IPS DF 6.9 (cell line): ENCODE measurements around the gene UBQLN1.

Source experiments
- DNase-seq: peaks from one replicate; pipeline ENCODE4 v3.0.0-alpha.2; 2013; ENCODE audit warnings: low read depth, low spot score
- H3K27ac ChIP-seq: one replicate; pipeline ENCODE4 v1.5.1; 2013; ENCODE audit warnings: low read length, control low read depth
- H3K27me3 ChIP-seq: 2 replicates; pipeline ENCODE4 v1.6.1; 2013; ENCODE audit warnings: mild to moderate bottlenecking, low read length; ENCODE audit not compliant: control insufficient read depth, insufficient read depth
- H3K36me3 ChIP-seq: 2 replicates; pipeline ENCODE4 v1.6.1; 2013; ENCODE audit warnings: low read length; ENCODE audit not compliant: control insufficient read depth, insufficient read depth
- H3K4me1 ChIP-seq: 2 replicates; pipeline ENCODE4 v1.6.1; 2013; ENCODE audit warnings: low read length; ENCODE audit not compliant: control insufficient read depth, insufficient read depth
- H3K4me3 ChIP-seq: 2 replicates; pipeline ENCODE4 v1.5.1; 2013; ENCODE audit warnings: mild to moderate bottlenecking, low read length
- H3K9me3 ChIP-seq: 2 replicates; pipeline ENCODE4 v1.6.1; 2013; ENCODE audit warnings: low read length, inconsistent platforms; ENCODE audit not compliant: control insufficient read depth, insufficient read depth
- WGBS: extraction: QIAGEN DNeasy Blood & Tissue Kit; methylation state at CpG from one replicate; pipeline ENCODE4 v1.1.7; 2013; ENCODE audit warnings: mixed read lengths, missing lambda C conversion rate; ENCODE audit not compliant: insufficient read length, insufficient coverage; 5-methylcytosine and 5-hydroxymethylcytosine counted together

UBQLN1 gene

GRCh38 chr9:83637389-83637788 lies 70.4 kb downstream of the UBQLN1 start:
- H3K27ac ChIP-seq, result no peak overlapping the region
- no peak overlapping the region for H3K4me3 ChIP-seq
- no CpG with 5 or more reads among the region's 1 CpG for WGBS
- no peaks in the 10 kb centered on the region for H3K27me3 ChIP-seq
- H3K36me3 ChIP-seq, result no peaks in the 10 kb centered on the region
- no peak for DNase-seq
- H3K9me3 ChIP-seq, result no peaks in the 10 kb centered on the region
- H3K4me1 ChIP-seq, result no peaks in the 10 kb centered on the region

GRCh38 chr9:83636813-83637212 lies 70.9 kb downstream of the UBQLN1 start:
- no peak for DNase-seq
- Histone ChIP-seq H3K36me3 (no peaks in the 10 kb centered on the region), H3K27ac (no peak overlapping the region), H3K4me3 (no peak overlapping the region), H3K9me3 (no peaks in the 10 kb centered on the region), H3K27me3 (no peaks in the 10 kb centered on the region), H3K4me1 (no peaks in the 10 kb centered on the region)

GRCh38 chr9:83633676-83634075 lies 74.1 kb downstream of the UBQLN1 start:
- no peak for DNase-seq
- Histone ChIP-seq H3K27ac (no peak overlapping the region), H3K27me3 (no peaks in the 10 kb centered on the region; the same call in 1 of the 2 replicates), H3K4me1 (no peaks in the 10 kb centered on the region), H3K9me3 (no peaks in the 10 kb centered on the region), H3K4me3 (no peak overlapping the region), H3K36me3 (no peaks in the 10 kb centered on the region)
- WGBS, result no CpG with 5 or more reads among the region's 2 CpGs

GRCh38 chr9:83633255-83633654 lies 74.5 kb downstream of the UBQLN1 start:
- H3K9me3 ChIP-seq, result no peaks in the 10 kb centered on the region
- H3K4me3 ChIP-seq, result no peak overlapping the region
- H3K27me3 ChIP-seq, result no peaks in the 10 kb centered on the region; the same call in 1 of the 2 replicates
- no CpG with 5 or more reads among the region's 1 CpG for WGBS
- H3K4me1 ChIP-seq, result no peaks in the 10 kb centered on the region
- DNase-seq, result no peak
- H3K27ac ChIP-seq, result no peak overlapping the region
- H3K36me3 ChIP-seq, result no peaks in the 10 kb centered on the region

- H3K36me3 ChIP-seq, result no peaks in the 10 kb centered on the region
- H3K4me3 ChIP-seq, result no peak overlapping the region
- no peak for DNase-seq
- no peaks in the 10 kb centered on the region; the same call in 1 of the 2 replicates for H3K27me3 ChIP-seq
- no peak overlapping the region for H3K27ac ChIP-seq
- no peaks in the 10 kb centered on the region for H3K9me3 ChIP-seq
- H3K4me1 ChIP-seq, result no peaks in the 10 kb centered on the region
- no CpG with 5 or more reads among the region's 11 CpGs for WGBS
Measured at GRCh38 chr9:83630938-83631457, 76.8 kb downstream of the UBQLN1 start.

GRCh38 chr9:83629433-83630104 lies 78.2 kb downstream of the UBQLN1 start:
- WGBS, result no CpG with 5 or more reads among the region's 7 CpGs
- Histone ChIP-seq H3K27me3 (no peaks in the 10 kb centered on the region; the same call in 1 of the 2 replicates), H3K36me3 (no peaks in the 10 kb centered on the region), H3K4me3 (no peak overlapping the region), H3K4me1 (no peaks in the 10 kb centered on the region), H3K9me3 (no peaks in the 10 kb centered on the region), H3K27ac (no peak overlapping the region)
- DNase-seq, result no peak

- Histone ChIP-seq H3K4me3 (no peak overlapping the region), H3K9me3 (no peaks in the 10 kb centered on the region), H3K27ac (no peak overlapping the region), H3K36me3 (no peaks in the 10 kb centered on the region), H3K4me1 (no peaks in the 10 kb centered on the region), H3K27me3 (no peaks in the 10 kb centered on the region; the same call in 1 of the 2 replicates)
- DNase-seq, result no peak
- no CpG with 5 or more reads among the region's 5 CpGs for WGBS
Measured at GRCh38 chr9:83628540-83628939, 79.2 kb downstream of the UBQLN1 start.

GRCh38 chr9:83625178-83625577 lies 82.6 kb downstream of the UBQLN1 start:
- no peaks in the 10 kb centered on the region for H3K36me3 ChIP-seq
- no peak overlapping the region for H3K4me3 ChIP-seq
- no peaks in the 10 kb centered on the region for H3K4me1 ChIP-seq
- no peaks in the 10 kb centered on the region for H3K9me3 ChIP-seq
- no peak overlapping the region for H3K27ac ChIP-seq
- DNase-seq, result no peak
- no CpG with 5 or more reads among the region's 3 CpGs for WGBS
- no peaks in the 10 kb centered on the region for H3K27me3 ChIP-seq

- DNase-seq, result no peak
Measured at GRCh38 chr9:83623679-83624076, 84.1 kb downstream of the UBQLN1 start.

GRCh38 chr9:83622939-83623678 lies 84.6 kb downstream of the UBQLN1 start, which contains the start of gene IDNK:
Gene IDNK (plus strand): TSS chr9:83623143. CDS start chr9:83623172, 29 bp downstream.
- Histone ChIP-seq H3K27me3 (no peaks in the 10 kb centered on the region), H3K36me3 (no peaks in the 10 kb centered on the region), H3K9me3 (no peaks in the 10 kb centered on the region), H3K4me3 (peak within 1 kb of the TSS; percentile 61; the same call in 1 of the 2 replicates), H3K4me1 (no peaks in the 10 kb centered on the region), H3K27ac (no peak within 1 kb of the TSS)
- DNase-seq, result no peak
- WGBS, result no CpG with 5 or more reads among the region's 79 CpGs

More at GRCh38 chr9:83623679-83624076, 84.1 kb downstream of the UBQLN1 start:
- WGBS, result no CpG with 5 or more reads among the region's 5 CpGs
- H3K27me3 ChIP-seq, result no peaks in the 10 kb centered on the region
- H3K27ac ChIP-seq, result no peak overlapping the region
- no peaks in the 10 kb centered on the region for H3K4me1 ChIP-seq
- no peaks in the 10 kb centered on the region for H3K36me3 ChIP-seq
- no peaks in the 10 kb centered on the region for H3K9me3 ChIP-seq
- H3K4me3 ChIP-seq, result peak overlapping the region; percentile 61; the same call in 1 of the 2 replicates
